HL-60/S4 treated with retinoic acid at 250 ng/mL for 4 days and 3 days (cell line): Measurements from ENCODE around the gene SORT1.
"Not testable (repeated sequence)": the region's sequence is repeated elsewhere in the genome, so short reads cannot be mapped to it uniquely, and the experiment has no call there.

Experiments
- in situ Hi-C: fragments of 300-500 bp; cut with MboI; formaldehyde crosslinking; loops from 2 replicates; pipeline ENCODE4 v1.7.0; 2022; ENCODE audit warnings: low sequenced_read_pairs

SORT1 gene

GRCh38 chr1:109350655-109351054 is 47.1 kb downstream of the SORT1 start:
- in situ Hi-C loops, result no loop called here

DNA sequence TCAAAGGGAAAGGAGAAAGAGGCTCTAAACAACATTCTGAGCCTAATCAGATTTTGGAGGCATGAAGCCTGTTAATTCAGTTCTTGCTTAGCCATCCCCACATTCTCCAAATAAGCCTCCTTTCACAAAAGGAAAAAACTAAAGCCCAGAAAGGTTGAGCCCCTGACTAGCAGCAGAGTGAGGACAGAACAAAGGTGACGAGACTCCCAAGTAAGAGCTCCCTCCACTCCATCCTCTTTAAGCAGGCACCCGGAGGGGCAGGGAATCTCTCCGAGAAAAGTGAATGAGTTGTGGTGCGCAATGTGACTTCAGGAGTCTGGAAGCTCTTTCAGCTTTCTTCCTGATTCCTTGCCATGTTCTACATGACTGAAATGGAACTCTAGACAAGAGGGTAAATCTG is 47.5 kb downstream of the SORT1 start:
- in situ Hi-C loops, result no loop called here

DNA sequence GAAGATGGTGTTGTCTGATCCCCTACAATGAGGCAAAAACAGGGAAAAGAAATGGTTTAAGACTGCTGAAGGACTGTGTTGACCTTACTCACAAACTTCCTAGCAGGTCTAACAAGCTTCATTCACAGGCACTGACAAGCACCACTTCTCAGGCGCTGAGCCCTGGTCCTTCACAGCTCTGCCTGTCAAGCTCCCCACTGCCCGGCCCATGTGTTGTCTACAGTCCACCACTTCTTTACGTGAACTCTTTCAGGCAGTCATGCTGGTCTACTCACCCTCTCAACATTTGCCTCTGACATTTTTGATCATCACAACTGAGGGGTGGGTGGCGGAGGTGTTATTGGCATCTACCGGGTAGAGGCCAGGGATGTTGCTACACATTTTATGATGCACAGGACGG is 50.2 kb downstream of the SORT1 start:
- in situ Hi-C loops, result no loop called here

- in situ Hi-C loops, result no loop called here
Observed at GRCh38 chr1:109341944-109342930, 55.5 kb downstream of the SORT1 start.

DNA sequence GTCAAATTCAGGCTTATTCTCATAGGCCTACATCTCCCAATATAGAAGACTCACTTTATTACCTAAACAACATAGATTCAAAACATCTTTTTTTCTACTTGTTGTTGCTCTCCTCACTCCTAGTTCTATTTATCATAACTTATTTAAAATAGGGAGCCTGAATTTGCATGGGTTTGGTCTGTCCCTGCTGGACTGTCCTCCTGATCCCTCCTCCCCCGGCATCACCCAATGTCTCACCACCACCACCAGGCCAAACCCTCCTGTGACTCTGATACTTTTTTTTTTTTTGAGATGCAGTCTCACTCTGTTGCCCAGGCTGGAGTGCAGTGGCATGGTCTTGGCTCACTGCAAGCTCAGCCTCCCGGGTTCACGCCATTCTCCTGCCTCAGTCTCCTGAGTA is 59.1 kb downstream of the SORT1 start:
- in situ Hi-C loops, result no loop called here

DNA sequence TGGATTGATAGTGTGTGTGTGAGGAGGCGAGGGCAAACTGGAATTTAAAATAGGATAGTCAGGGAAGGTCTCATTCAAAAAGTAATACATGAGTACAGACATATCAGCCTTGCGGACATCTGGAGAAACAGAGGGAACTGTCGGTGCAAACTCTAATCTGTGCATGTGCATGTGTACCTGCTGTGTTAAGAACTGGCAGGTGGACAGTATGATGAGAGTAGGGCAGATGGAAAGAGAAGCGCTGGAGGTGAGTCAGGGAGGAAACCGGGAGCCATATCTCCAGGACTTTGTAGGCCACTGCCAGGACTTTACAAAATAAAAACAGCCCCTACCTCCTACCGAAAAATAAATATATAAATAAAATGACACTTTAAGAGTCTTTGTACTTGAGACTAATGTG is 59.6 kb downstream of the SORT1 start:
- in situ Hi-C loops, result no loop called here

DNA sequence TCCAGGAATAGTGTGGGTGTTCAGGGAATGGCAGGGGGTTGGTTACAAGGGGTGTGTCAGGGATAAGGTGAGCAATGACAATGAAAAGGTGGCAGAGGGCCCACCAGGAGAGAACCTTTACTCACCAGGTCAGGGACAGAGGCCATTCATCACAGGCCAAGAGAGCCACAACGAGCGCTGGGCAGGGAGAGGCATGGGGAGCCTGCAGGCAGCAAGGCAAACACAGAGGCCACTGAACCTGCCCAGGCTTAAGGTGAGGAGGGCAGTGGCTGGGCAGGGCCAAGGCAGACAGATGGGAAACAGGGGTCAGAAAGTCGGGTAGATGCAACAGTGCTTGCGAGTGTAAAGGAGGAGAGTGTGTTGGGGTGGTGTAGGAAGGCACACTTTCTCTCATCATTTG is 62.6 kb downstream of the SORT1 start:
- in situ Hi-C loops, result no loop called here

- in situ Hi-C loops, result no loop called here
Observed at GRCh38 chr1:109331113-109331512, 66.6 kb downstream of the SORT1 start.

- in situ Hi-C loops, result no loop called here
Observed at GRCh38 chr1:109327285-109327684, 70.4 kb downstream of the SORT1 start.

DNA sequence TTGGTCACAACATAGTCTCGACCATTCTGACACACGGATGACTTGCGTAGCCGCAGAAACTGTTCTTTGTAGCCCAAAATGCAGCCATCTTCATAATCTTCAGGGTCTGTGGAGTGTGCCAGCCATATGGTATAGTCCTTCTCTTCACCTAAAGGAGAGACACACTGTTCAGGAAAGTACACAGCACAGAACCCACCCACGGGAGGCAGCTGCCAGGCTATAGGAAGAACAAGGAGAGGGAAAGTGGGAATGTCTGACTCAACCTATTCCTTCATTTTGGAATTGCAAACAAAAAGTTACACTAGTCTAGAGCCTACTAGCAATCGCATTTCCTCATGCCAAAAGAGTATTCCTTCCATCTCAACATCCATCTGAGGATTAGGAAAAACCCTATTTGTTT is 74.7 kb downstream of the SORT1 start:
- in situ Hi-C loops, result no loop called here

DNA sequence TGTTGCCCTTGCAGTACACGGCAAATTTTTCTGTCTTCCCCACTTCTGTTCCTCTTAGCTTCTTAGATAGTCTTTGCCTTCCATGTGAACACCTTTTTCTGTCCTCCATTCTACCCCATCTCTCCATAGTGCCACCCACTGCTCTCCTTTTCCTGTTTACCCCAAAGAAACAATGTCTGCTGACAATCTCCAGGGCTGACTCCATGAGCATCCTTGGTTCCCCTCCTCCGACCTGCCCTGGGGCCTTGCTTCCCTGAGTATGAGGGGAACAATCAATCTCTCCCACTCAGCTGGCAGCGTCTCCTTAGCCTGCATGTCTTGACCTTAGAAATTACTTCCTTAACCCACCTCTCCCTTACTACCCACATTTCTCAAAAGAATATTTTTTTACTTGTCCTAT is 78.6 kb downstream of the SORT1 start:
- in situ Hi-C loops, result no loop called here

DNA sequence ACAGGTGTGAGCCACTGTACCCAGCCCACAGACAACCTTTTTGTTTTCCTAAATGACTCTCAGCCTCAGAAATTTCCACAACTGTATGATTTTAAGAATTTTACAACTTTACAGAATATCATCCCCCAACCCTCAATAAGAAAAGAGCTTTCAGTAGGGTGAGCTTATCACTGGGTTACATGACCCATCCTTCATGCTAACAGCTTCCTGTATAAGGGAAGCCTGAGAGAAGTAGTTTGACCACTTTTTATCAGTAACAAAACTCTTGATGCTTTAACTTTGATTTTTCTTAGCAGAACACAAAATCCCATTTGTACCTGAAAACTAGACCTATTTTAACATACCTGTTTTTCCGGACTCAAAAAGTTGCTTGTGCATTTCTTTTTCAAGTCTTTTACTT is 81.2 kb downstream of the SORT1 start:
- in situ Hi-C loops, result no loop called here

GRCh38 chr1:109315288-109315687 is 82.4 kb downstream of the SORT1 start:
- in situ Hi-C loops, result no loop called here

DNA sequence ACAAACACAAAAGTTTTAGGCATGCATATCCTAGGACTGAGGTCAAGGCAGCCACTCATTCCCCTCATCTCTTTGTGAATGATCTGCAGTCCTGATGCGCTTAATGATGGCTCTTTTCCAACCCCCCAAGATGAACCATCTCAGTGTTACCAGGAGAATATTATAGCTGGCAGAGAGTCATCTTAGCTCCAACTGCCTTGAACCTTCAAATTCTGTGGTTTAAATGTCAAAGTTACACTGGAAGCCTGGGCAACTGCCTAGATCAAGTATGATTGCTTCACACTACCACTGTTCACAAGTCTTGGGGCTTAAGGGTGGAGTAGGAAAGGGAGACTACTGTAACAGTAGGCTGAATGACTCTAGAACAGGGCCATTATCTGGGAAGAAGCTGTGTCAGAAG is 82.9 kb downstream of the SORT1 start:
- in situ Hi-C loops, result no loop called here

GRCh38 chr1:109312978-109313775 is 84.5 kb downstream of the SORT1 start:
- in situ Hi-C loops, result no loop called here

GRCh38 chr1:109312246-109312645 is 85.5 kb downstream of the SORT1 start:
- in situ Hi-C loops, result no loop called here

DNA sequence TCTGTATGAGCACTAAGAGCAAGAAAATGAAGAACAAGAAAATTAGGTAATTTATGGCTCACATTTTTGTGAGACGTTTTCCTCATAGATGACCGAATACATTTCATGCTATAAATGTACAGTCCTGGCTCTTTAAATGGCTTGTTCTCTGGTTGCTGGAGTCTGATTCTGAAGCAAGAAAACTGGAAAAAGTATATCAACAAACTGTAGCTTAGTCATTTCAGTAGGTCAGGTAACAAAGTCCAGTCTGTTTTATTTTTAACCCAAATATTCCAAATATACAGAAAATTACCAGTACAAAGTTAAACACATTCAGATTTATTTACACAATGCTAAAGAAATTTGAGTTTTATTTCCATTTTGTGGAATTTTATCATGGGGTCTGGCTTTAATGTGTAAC is 88.4 kb downstream of the SORT1 start:
- in situ Hi-C loops, result no loop called here

DNA sequence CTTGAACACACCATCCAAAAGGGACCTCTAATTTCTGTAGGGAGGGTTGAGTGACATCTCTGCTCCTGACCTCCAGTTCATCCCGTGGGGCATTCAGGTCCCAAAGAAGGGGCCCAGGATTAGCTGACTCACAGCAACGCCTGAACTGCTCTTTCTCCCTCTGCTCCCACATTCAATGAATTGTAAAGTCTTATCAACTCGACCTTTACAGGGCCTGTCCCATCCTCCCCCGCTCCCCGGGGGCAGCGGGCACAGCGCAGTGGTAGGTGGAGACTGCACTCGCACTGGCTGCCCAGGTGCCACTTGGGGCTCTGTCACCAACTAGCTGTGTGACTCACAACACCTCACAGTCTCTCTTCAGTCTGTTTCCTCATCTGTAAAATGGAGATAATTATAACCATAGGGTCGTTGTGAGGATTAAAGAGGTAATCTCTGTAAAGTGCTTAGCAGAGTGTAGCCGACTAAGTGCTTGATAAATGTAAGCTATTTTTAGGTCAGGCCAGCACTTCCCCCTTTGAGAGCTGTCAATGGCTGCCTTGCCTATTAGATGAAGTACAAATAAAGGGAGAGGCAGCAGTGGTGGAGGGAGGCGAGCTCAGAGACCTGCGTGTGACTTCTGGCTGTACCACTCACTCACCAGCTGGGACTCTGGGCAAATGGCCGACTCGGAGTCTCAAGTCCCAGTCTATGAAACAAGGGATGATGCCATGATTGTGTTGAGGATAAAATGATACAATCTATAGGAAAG is 90.3 kb downstream of the SORT1 start:
- in situ Hi-C loops, result no loop called here

DNA sequence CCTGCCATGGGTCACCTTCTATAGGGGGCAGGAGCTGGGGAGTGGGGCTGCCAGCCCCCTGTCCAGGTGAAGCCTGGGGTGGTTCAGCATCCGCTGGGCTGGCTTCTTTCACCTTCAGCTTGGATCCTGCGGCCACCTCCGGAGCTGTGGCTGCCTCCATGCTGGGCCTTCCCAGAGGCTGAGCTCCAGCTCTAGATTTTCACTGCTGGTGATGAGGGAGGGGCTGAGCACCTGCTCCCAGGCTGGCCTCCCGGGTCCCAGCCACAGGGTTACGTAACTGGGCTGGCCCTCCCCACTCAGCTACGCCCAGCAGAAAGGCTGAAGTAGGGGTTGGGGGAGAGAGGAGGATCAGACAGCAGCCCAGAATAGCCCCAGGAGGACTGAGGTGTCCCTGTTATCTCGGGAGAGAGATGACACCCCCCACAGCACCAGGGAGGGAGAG is 90.9 kb downstream of the SORT1 start, which contains the start of gene MYBPHL:
Gene MYBPHL, minus strand, starts transcription at position 180 of the 442 bp plus-strand sequence. Its CDS starts 20 bp downstream, at position 160.
- in situ Hi-C loops, result no loop called here

GRCh38 chr1:109305991-109306390 is 91.7 kb downstream of the SORT1 start:
- in situ Hi-C loops, result not testable (repeated sequence)
